Measurements from ENCODE around the gene LRWD1. TPM values are rescaled to one million over a fixed set of nuclear protein-coding genes. Genes with fewer than 3 reads are reported as not detected.
A peak's percentile ranks its signal among the peaks of the same experiment; 100 is the strongest.

LRWD1 gene
- polyA plus RNA-seq, 4 donors = 8.6 to 17.4 (median 13.5) TPM

- FAIRE-seq = no peak
- 56 to 86% (median 64%) methylated on average over 22 to 25 of the region's 25 CpGs for whole genome bisulfite sequencing, 3 donors
- H3K27me3 ChIP-seq (ENCODE audit: control insufficient read depth in 3 of 3, insufficient read depth in 3 of 3, low read length in 3 of 3) = no peaks in the 10 kb centered on the region
- H3K27ac ChIP-seq (ENCODE audit: low read depth in 1 of 3, low read length in 2 of 3) = peak overlapping the region; percentile 48 to 96 (median 84)
- H3K9me3 ChIP-seq (ENCODE audit: control insufficient read depth in 2 of 2, insufficient read depth in 1 of 2, low read depth in 1 of 2, low read length in 1 of 2) = no peaks in the 10 kb centered on the region
- H3K36me3 ChIP-seq (ENCODE audit: control insufficient read depth in 3 of 3, insufficient read depth in 2 of 3, low read depth in 1 of 3, low read length in 3 of 3) = peaks cover 0 to 62% (median 2%) of the 10 kb centered on the region in 3 donors
- H3K4me3 ChIP-seq (ENCODE audit: low read depth in 1 of 3, low read length in 3 of 3) = no peak overlapping the region
- peak; percentile 13 to 25 for DNase-seq
- no peaks in the 10 kb centered on the region for H3K4me1 ChIP-seq (ENCODE audit: control insufficient read depth in 3 of 3, insufficient read depth in 2 of 3, low read depth in 1 of 3, low read length in 2 of 3)
Observed at GRCh38 chr7:102425639-102426267, 39.0 kb upstream of the LRWD1 start.

GRCh38 chr7:102426268-102427018 is 38.3 kb upstream of the LRWD1 start:
- H3K27ac ChIP-seq (ENCODE audit: low read depth in 1 of 3, low read length in 2 of 3) = peak overlapping the region; percentile 48 to 96 (median 84)
- FAIRE-seq (no peak), DNase-seq (peak in 1 of 2 donors; percentile 36)
- 67 to 80% (median 67%) methylated on average over 16 of the region's 16 CpGs for WGBS, 3 donors
- peaks cover 0 to 1% (median 0%) of the 10 kb centered on the region in 3 donors for H3K4me1 ChIP-seq (ENCODE audit: control insufficient read depth in 3 of 3, insufficient read depth in 2 of 3, low read depth in 1 of 3, low read length in 2 of 3)
- peaks cover 0 to 55% (median 2%) of the 10 kb centered on the region in 3 donors for H3K36me3 ChIP-seq (ENCODE audit: control insufficient read depth in 3 of 3, insufficient read depth in 2 of 3, low read depth in 1 of 3, low read length in 3 of 3)
- H3K27me3 ChIP-seq (ENCODE audit: control insufficient read depth in 3 of 3, insufficient read depth in 3 of 3, low read length in 3 of 3) = no peaks in the 10 kb centered on the region
- no peaks in the 10 kb centered on the region for H3K9me3 ChIP-seq (ENCODE audit: control insufficient read depth in 2 of 2, insufficient read depth in 1 of 2, low read depth in 1 of 2, low read length in 1 of 2)
- no peak overlapping the region for H3K4me3 ChIP-seq (ENCODE audit: low read depth in 1 of 3, low read length in 3 of 3)

DNA sequence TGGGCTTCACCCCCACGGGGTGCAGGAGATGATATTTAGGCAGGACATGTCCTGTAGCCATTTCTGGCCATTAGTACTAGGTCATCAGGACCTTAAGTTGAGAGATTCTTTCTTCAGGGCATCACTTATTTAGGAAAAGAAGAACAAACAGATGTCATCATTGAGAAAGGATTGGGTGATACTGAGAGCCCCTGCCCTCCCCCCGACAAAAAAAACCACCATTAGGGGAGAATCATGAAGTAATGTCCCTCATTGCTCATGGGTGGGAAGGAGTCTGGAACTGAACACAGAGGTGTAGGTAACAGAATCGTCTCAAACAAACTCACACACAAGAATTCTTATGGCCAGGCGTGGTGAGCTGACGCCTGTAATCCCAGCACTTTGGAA is 37.8 kb upstream of the LRWD1 start:
- 75 to 77% (median 76%) methylated on average over 5 of the region's 5 CpGs for WGBS, 3 donors
- Histone ChIP-seq H3K27ac (ENCODE audit: low read depth in 1 of 3, low read length in 2 of 3) (peak overlapping the region in 2 of 3 donors; percentile 80 to 96), H3K9me3 (ENCODE audit: control insufficient read depth in 2 of 2, insufficient read depth in 1 of 2, low read depth in 1 of 2, low read length in 1 of 2) (no peaks in the 10 kb centered on the region), H3K27me3 (ENCODE audit: control insufficient read depth in 3 of 3, insufficient read depth in 3 of 3, low read length in 3 of 3) (no peaks in the 10 kb centered on the region), H3K36me3 (ENCODE audit: control insufficient read depth in 3 of 3, insufficient read depth in 2 of 3, low read depth in 1 of 3, low read length in 3 of 3) (peaks cover 0 to 53% (median 2%) of the 10 kb centered on the region in 3 donors), H3K4me3 (ENCODE audit: low read depth in 1 of 3, low read length in 3 of 3) (no peak overlapping the region), H3K4me1 (ENCODE audit: control insufficient read depth in 3 of 3, insufficient read depth in 2 of 3, low read depth in 1 of 3, low read length in 2 of 3) (peaks cover 0 to 6% (median 0%) of the 10 kb centered on the region in 3 donors)
- no peak for DNase-seq
- no peak for FAIRE-seq

DNA sequence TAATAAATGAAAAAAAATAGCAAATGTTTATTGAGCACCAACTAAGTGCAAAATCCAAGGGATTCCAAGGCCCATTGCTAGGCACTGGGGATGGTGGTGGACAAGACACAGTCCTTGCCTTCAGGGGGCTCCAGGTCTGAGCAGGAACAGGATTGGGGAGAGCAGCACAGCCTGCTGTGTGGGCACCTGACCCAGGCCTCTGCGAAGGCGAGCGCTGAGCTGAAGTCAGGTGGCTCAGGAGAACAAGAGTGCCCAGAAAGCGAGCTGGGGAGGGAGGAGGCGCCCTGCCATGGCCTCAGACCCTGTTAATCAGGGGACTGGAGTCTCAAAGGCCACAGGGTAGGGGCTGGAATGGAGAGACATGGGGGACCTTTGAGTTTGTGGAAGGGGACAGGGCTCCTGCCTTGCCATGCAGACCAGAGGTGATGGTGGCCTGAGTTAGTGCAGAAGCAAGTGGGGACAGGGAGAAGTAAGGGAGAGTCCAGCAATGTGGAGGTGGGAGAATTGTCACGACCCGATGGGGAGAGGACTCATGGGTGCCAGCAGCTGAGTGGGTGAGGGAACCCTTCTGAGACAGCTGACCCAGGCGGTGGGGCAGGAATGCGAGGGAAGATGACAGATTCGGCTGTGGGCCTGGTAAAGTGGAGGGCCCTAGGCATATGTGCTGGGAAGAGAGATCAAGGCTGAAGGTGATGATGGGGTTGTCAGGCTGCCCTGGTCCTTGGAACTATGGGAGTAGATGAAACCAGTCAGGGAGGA is 35.5 kb upstream of the LRWD1 start:
- no peak for DNase-seq
- H3K27ac ChIP-seq (ENCODE audit: low read depth in 1 of 3, low read length in 2 of 3) = peak overlapping the region in 1 of 3 donors; percentile 33
- no peaks in the 10 kb centered on the region for H3K9me3 ChIP-seq (ENCODE audit: control insufficient read depth in 2 of 2, insufficient read depth in 1 of 2, low read depth in 1 of 2, low read length in 1 of 2)
- FAIRE-seq = no peak
- WGBS, 3 donors = 92 to 97% (median 95%) methylated on average over 10 of the region's 10 CpGs
- H3K4me1 ChIP-seq (ENCODE audit: control insufficient read depth in 3 of 3, insufficient read depth in 2 of 3, low read depth in 1 of 3, low read length in 2 of 3) = peaks cover 0 to 20% (median 0%) of the 10 kb centered on the region in 3 donors
- peaks cover 0 to 34% (median 0%) of the 10 kb centered on the region in 3 donors for H3K36me3 ChIP-seq (ENCODE audit: control insufficient read depth in 3 of 3, insufficient read depth in 2 of 3, low read depth in 1 of 3, low read length in 3 of 3)
- no peaks in the 10 kb centered on the region for H3K27me3 ChIP-seq (ENCODE audit: control insufficient read depth in 3 of 3, insufficient read depth in 3 of 3, low read length in 3 of 3)
- H3K4me3 ChIP-seq (ENCODE audit: low read depth in 1 of 3, low read length in 3 of 3) = no peak overlapping the region

DNA sequence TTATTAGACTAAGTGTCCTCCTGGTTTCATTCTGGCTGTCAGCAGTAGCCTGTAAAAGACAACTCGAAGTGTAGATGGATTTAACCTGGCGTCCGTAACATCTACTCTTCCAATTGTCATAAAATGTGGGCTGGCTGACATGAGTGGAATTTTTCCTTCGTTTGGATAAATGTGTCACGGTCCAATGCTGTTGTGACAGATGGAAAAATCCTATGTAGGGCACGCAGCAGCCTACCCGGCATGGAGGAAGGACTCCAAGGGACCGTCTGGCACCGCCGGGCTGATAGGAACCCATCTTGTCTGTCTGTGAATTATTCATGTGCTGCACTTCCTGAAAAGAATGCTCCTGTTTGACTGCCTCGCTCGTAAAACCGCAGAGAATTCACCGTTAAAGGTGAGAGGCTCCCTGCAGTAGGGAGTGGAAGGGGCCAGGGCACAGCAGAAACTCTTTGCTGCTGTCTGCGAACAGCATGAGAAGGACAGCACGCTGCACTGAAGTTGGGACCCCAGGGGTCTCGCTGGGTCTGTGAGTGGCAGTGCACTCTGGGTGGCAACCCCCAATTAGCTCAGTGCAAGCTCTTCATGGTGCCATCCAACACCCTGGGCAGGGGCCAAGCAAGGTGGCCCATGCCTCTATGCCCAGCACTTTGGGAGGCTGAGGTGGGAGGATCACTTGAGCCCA is 33.0 kb upstream of the LRWD1 start:
- H3K27ac ChIP-seq (ENCODE audit: low read depth in 1 of 3, low read length in 2 of 3) = peak overlapping the region; percentile 11 to 77 (median 55)
- peaks cover 0 to 12% (median 0%) of the 10 kb centered on the region in 3 donors for H3K36me3 ChIP-seq (ENCODE audit: control insufficient read depth in 3 of 3, insufficient read depth in 2 of 3, low read depth in 1 of 3, low read length in 3 of 3)
- 31 to 35% (median 33%) methylated on average over 17 of the region's 17 CpGs for WGBS, 3 donors
- H3K27me3 ChIP-seq (ENCODE audit: control insufficient read depth in 3 of 3, insufficient read depth in 3 of 3, low read length in 3 of 3) = no peaks in the 10 kb centered on the region
- no peak overlapping the region for H3K4me3 ChIP-seq (ENCODE audit: low read depth in 1 of 3, low read length in 3 of 3)
- H3K9me3 ChIP-seq (ENCODE audit: control insufficient read depth in 2 of 2, insufficient read depth in 1 of 2, low read depth in 1 of 2, low read length in 1 of 2) = no peaks in the 10 kb centered on the region
- H3K4me1 ChIP-seq (ENCODE audit: control insufficient read depth in 3 of 3, insufficient read depth in 2 of 3, low read depth in 1 of 3, low read length in 2 of 3) = peaks cover 0 to 22% (median 0%) of the 10 kb centered on the region in 3 donors
- peak; percentile 39 to 57 for DNase-seq
- no peak for FAIRE-seq

DNA sequence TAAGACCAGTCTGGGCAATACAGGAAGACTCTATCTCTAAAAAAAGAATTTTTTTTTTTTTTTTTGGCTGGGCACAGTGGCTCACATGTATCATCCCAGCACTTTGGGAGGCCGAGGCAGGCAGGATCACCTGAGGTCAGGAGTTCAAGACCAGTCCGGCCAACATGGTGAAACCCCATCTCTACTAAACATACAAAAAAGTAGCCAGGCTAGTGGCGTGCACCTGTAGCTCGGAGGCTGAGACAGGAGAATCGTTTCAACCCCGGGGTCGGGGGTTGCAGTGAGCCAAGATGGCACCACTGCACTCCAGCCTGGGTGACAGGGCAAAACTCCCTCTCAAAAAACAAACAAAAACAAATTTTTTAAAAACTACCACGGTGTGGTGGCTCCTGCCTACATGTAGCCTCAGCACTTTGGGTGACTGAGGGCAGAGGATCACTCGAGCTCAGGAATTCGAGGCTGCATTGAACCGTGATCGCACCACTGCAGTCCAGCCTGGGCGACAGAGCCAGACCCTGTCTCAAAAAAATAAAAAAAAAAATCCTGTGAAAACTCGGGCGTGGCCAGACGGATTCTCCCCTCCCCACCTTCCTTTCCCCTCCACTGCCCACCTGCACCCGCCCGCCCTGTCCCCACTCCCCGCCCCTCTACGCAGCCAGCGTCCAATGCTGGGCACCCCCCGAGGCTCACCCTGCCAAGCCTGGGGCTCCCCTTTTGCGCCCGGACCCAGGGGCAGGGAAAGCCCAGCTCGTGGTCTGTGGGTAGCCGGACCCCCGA is 32.2 kb upstream of the LRWD1 start:
- FAIRE-seq (no peak), DNase-seq (no peak)
- 16 to 29% (median 25%) methylated on average over 25 to 27 of the region's 27 CpGs for WGBS, 3 donors
- peak overlapping the region; percentile 69 to 85 (median 78) for H3K4me3 ChIP-seq (ENCODE audit: low read depth in 1 of 3, low read length in 3 of 3)
- peaks cover 0 to 5% (median 0%) of the 10 kb centered on the region in 3 donors for H3K36me3 ChIP-seq (ENCODE audit: control insufficient read depth in 3 of 3, insufficient read depth in 2 of 3, low read depth in 1 of 3, low read length in 3 of 3)
- peak overlapping the region; percentile 55 to 89 (median 62) for H3K27ac ChIP-seq (ENCODE audit: low read depth in 1 of 3, low read length in 2 of 3)
- peaks cover 0 to 22% (median 0%) of the 10 kb centered on the region in 3 donors for H3K4me1 ChIP-seq (ENCODE audit: control insufficient read depth in 3 of 3, insufficient read depth in 2 of 3, low read depth in 1 of 3, low read length in 2 of 3)
- no peaks in the 10 kb centered on the region for H3K9me3 ChIP-seq (ENCODE audit: control insufficient read depth in 2 of 2, insufficient read depth in 1 of 2, low read depth in 1 of 2, low read length in 1 of 2)
- no peaks in the 10 kb centered on the region for H3K27me3 ChIP-seq (ENCODE audit: control insufficient read depth in 3 of 3, insufficient read depth in 3 of 3, low read length in 3 of 3)

DNA sequence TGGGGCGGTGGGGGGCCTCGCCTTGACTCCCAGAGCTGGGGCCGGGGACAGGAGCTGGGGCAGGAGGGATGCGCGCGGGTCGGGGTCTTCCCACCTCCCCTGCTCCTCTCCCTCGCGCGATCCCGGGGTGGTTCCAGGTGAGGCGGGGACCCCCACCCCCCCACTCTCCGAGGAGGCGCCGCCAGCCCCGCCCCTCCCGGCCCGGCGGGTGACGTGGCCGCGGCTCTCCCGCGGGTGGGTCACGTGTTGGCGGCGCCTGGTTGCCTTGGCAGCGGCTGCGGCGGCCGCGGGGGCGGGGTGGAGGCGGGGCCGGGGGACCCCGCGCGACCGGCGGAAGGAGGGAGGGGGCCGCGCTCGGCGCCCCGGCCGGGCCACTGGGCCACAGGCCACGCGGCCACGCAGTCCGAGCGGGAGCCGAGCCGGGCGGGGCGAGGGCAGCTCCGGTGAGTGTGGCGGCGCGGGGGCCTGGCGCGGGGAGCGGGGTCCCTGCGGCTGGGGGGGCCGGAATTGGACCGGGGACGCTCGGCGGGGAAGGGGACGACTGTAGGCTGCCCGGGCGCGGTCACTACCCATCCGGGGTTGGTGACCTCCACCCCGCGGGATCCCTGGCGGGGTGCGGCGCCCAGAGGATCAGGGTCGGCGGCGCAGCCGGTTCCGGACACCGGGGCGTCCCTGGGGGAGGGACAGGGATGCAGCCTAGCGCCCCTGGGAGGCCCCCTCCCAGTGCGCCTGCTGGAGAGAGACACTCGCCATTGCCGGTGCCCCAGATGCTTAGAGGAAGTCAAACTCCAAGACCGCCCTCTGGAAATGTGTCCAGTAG is 31.4 kb upstream of the LRWD1 start, which contains the start of gene ORAI2:
ORAI2 (plus strand) TSS at position 357 of the 820 bp plus-strand sequence. CDS start 5,382 bp downstream, outside the sequence.
- FAIRE-seq = no peak

More for the DNA sequence above, 31.4 kb upstream of the LRWD1 start, which contains the start of gene ORAI2:
- Histone ChIP-seq H3K4me1 (ENCODE audit: control insufficient read depth in 3 of 3, insufficient read depth in 2 of 3, low read depth in 1 of 3, low read length in 2 of 3) (peaks cover 0 to 22% (median 0%) of the 10 kb centered on the region in 3 donors), H3K36me3 (ENCODE audit: control insufficient read depth in 3 of 3, insufficient read depth in 2 of 3, low read depth in 1 of 3, low read length in 3 of 3) (peaks cover 0 to 2% (median 0%) of the 10 kb centered on the region in 3 donors), H3K27ac (ENCODE audit: low read depth in 1 of 3, low read length in 2 of 3) (peak within 1 kb of the TSS; percentile 55 to 89 (median 62)), H3K27me3 (ENCODE audit: control insufficient read depth in 3 of 3, insufficient read depth in 3 of 3, low read length in 3 of 3) (no peaks in the 10 kb centered on the region), H3K4me3 (ENCODE audit: low read depth in 1 of 3, low read length in 3 of 3) (peak within 1 kb of the TSS; percentile 69 to 85 (median 78)), H3K9me3 (ENCODE audit: control insufficient read depth in 2 of 2, insufficient read depth in 1 of 2, low read depth in 1 of 2, low read length in 1 of 2) (no peaks in the 10 kb centered on the region)
- WGBS, 3 donors = 1% methylated on average over 26 to 90 of the region's 90 CpGs
- peak; percentile 44 to 83 for DNase-seq

All from small intestine (tissue), 7 donors.